ENCODE measurements around the gene UBXN6.

Gene UBXN6

DNA sequence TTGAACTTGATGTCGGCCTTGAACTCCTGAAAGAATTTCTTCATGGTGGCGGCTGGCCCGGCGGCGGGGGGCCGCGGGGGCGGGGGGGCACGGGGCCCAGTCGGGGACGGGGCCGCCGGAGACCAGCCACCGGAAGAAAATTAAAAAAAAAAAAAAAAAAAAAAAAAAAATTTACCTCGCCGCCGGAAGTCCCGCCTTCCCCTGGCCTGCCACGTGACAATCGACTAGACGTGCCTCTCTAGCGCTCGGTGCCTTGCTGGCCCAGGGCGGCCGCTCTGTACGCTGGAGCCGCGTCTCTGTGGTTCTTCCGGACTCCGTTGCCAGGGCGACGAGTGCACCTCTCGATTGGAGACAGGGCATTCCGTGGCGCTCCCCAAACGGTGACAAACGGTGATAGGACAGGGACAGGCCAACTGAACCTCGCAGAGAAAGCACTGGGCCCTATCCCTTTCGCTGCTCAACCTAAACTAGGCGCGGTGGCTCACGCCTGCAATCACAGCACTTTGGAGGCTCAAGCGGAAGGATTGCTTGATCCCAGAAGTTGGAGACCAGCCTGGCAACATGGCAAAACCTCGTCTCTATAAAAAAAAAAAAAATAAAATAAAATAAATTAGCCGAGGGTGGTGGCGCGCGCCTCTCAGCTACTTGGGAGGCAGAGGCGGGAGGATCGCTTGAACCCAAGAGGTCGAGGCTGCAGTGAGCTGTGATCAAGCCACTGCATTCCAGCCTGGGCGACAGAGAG, at the start of gene UBXN6:
UBXN6 (minus strand) TSS at position 141 of the 742 bp plus-strand sequence; CDS start at position 44, 97 bp downstream.
- DNase-seq = peak; percentile 98

GRCh38 chr19:4507150-4507452, 49.5 kb upstream of the UBXN6 start:
- no peak for DNase-seq

- no peak for DNase-seq
Measured at GRCh38 chr19:4506449-4507149, 49.0 kb upstream of the UBXN6 start.

- DNase-seq = no peak
Measured at GRCh38 chr19:4505570-4506448, 48.2 kb upstream of the UBXN6 start.

- no peak for DNase-seq
Measured at GRCh38 chr19:4504891-4505569, 47.4 kb upstream of the UBXN6 start.

DNA sequence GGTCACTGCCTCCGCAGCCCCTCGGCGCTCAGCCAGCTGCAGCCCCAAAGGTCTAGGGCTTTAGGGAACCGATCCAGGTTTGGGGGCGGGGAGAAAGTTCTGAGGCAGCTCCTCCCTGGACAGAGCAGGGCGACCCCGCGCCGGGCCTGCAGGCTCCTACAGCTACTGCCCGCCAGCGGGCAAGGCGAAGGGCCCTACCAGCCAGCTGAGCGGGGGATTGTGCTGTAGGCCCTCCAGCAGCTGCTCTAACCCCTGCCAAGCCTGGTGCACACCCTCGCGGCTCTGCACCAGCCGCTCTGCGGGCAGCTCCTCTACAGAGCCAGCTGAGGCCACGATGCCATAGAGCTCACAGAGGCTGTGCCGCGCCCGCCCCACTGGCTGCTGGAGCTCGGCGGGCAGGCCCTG, 46.7 kb upstream of the UBXN6 start:
- no peak for DNase-seq

DNA sequence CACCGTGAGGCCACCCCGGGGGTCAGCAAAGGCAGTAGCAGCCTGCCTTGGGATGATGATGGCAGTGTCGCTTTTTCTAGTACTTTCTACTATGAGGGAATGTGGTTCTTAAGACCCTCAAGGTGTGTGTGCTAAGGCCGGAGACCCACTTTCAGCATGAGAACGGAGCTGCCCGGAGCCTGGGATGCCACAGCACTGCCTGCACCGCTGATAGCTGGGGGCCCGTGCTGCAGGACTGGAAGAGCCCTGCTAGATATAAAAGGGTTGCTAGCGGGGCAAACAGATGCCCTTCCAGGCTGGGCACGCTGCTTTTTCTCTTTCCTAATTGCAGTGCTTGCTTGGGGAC, 46.2 kb upstream of the UBXN6 start:
- DNase-seq = no peak

DNA sequence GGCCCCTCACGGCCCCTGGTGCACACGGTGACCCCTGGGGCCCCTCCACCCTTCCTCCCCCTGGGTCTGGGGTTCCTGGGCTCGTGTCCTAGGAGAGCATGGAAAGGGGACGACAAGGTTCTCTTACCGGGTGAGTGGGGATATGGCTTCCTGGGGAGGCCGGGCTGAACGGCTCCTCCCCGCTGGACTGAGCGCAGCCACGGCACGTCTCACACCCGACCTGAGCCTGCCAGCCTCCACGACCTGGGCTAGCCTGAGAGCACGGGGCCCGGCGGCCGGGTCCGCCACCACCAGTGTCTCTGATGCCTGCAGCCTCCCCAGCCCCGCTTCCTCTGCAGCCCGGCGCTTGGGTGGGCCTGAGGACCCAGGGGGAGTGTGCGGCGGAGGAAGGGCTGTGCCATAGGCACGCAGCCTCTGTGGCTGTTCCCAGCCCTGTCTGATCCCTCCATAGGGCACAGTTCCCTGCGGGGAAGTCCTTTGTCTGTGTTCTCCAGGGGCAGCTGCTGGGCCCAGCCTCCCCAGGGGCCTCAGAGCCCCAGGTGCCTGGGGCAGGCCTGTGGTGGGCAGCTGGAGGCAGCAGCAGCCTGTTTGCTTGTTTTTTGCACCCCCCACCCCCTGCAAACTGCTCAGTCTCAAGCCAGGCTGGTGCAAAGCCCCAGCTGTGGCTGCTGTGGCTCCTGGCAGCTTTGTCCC, 45.7 kb upstream of the UBXN6 start:
- no peak for DNase-seq

GRCh38 chr19:4502282-4503131, 44.9 kb upstream of the UBXN6 start:
- no peak for DNase-seq

DNA sequence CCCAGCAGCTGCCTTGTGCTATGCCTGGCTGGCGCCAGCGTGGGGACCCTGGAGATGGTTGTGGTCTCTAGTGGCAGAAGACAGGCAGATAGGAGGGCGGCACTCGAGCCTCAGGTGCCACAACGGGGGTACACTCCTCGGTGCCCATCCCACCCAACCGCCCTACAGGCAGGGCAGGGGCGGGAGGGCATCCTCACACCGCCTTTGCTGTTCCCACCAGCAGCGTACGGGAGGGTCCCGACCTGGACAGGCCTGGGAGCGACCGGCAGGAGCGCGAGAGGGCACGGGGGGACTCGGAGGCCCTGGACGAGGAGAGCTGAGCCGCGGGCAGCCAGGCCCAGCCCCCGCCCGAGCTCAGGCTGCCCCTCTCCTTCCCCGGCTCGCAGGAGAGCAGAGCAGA, 44.1 kb upstream of the UBXN6 start:
- DNase-seq = no peak

GRCh38 chr19:4500841-4501591, 43.4 kb upstream of the UBXN6 start:
- DNase-seq = no peak

GRCh38 chr19:4499855-4500254, 42.3 kb upstream of the UBXN6 start:
- no peak for DNase-seq

DNA sequence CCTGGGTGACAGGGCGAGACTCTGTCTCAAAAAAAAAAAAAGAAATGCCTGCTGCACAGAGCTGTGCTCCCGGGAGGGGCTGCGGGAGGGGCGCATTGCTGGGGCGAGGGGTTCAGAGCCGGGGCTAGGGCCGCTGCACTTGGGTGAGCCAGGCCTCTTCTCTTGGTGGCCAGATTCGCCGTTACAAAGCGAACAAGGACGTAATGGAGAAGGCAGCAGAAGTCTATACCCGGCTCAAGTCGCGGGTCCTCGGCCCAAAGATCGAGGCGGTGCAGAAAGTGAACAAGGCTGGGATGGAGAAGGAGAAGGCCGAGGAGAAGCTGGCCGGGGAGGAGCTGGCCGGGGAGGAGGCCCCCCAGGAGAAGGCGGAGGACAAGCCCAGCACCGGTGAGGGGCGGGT, 41.7 kb upstream of the UBXN6 start:
- DNase-seq = no peak

- DNase-seq = no peak
Measured at GRCh38 chr19:4498694-4499093, 41.1 kb upstream of the UBXN6 start.

DNA sequence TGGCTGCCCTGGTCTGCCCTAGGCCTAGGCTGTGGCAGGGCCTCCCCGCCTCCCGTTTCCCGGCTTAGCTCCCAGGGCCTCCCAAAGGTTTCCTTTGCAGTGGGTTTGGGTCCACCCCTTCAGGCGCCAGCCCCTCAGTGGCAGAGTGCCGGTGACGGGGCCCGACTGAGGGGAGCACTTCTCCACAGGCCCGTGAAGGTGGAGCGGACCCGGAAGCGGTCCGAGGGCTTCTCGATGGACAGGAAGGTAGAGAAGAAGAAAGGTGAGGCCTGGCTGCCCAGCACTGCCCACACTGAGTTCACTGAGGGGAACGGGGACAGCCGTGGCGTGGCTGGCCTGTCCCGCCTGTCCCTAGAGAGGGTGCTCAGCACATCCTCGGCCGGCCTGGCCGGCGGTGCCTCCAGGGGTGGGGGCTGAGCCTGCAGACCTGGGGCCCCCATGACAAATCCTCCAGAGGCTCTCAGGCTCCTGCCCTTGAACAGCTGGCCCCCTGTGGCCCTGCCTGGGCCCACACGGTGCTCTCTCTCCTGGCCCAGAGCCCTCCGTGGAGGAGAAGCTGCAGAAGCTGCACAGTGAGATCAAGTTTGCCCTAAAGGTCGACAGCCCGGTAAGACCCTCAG, 40.3 kb upstream of the UBXN6 start:
- no peak for DNase-seq

DNA sequence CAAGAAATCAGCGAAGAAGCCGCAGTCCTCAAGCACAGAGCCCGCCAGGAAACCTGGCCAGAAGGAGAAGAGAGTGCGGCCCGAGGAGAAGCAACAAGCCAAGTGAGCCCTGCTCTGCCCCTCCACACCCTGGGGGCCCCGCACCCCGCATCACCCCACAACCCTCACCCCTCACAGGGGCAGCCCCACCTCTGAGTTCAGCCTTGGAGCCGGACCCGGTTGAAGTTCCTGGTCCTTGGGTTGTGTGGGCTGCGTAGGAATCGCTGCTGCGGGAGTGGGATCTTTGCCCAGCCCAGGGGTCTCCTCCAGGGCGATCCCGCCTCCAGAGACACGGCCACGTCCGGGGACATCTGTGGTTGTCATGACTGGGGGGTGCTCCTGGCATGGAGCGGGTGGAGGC, 38.7 kb upstream of the UBXN6 start:
- no peak for DNase-seq

DNA sequence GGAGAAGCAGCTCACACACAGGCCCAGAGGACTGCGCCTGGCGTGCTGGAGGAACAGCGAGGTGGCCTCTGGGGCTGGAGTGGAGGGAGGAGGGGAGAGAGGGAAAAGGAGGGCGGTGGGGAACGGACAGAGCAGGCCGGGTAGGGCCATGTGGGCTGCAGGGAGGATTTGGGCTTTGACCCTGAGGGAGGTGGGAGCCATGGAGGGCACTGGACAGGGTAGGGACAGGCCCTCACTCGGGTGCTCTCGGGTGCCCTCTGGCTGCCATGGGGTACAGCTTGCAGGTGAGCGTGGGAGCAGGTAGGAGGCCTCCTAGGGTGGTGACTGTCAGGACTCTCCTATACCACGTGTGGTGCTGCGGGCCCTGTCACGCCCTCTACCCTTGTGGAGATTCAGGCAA, 37.9 kb upstream of the UBXN6 start:
- no peak for DNase-seq

- no peak for DNase-seq
Measured at GRCh38 chr19:4494691-4495064, 37.1 kb upstream of the UBXN6 start.

DNA sequence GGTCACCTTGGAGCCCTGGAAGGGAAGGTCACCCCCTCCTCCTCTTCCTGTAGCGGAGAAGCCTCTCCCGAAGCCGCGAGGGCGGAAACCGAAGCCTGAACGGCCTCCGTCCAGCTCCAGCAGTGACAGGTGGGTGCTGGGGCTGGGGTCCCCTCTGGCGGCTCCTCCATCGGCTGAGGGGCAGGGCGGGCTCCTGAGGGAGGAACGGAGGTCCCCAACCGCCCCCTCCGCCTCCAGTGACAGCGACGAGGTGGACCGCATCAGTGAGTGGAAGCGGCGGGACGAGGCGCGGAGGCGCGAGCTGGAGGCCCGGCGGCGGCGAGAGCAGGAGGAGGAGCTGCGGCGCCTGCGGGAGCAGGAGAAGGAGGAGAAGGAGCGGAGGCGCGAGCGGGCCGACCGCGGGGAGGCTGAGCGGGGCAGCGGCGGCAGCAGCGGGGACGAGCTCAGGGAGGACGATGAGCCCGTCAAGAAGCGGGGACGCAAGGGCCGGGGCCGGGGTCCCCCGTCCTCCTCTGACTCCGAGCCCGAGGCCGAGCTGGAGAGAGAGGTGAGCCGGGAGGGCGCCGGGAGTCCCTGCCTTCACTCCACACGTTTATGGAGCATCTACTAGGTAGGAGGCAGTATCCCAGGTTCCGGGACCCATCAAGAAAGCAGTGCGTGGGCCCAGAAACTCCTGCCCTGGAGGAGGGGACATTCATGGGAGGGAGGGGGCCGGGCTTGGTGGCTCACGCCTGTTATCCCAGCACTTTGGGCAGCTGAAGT, 36.5 kb upstream of the UBXN6 start:
- DNase-seq = no peak

Measured in NCI-H82 (cell line).